A549 (cell line): Measurements from ENCODE around the gene SSR1.
"Not testable (repeated sequence)": the region's sequence is repeated elsewhere in the genome, so short reads cannot be mapped to it uniquely, and the experiment has no call there.

ENCODE experiments used
- POLR2A ChIP-seq: IDR thresholded peaks from 2 replicates; pipeline ENCODE4 v1.6.1; 2012; ENCODE audit warnings: mild to moderate bottlenecking, low read length
- SMC3 ChIP-seq: fragments of >200 bp; sonication (Bioruptor Twin); formaldehyde crosslinking; IDR thresholded peaks from 3 replicates; pipeline ENCODE4 v1.6.1; 2018; ENCODE audit warnings: inconsistent platforms
- TF ChIP-seq, protein P1 (sequence below): fragments of >200 bp; sonication (Bioruptor Twin); formaldehyde crosslinking; IDR thresholded peaks from 3 replicates; pipeline ENCODE4 v1.5.1; 2016

DNA sequence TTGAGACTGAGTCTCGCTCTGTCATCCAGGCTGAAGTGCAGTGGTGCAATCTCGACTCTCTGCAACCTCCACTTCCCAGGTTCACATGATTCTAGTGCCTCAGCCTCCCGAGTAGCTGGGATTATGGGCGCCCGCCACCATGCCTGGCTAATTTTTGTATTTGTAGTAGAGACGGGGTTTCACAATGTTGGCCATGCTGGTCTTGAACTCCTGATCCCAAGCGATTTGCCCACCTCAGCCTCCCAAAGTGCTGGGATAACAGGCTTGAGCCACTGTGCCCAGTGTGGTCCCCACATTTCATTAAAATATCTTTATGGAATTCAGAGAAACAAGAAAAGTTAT is 47.6 kb downstream of the SSR1 start:
- not testable (repeated sequence) for TF ChIP-seq SMC3, POLR2A
- TF ChIP-seq, protein P1, sequence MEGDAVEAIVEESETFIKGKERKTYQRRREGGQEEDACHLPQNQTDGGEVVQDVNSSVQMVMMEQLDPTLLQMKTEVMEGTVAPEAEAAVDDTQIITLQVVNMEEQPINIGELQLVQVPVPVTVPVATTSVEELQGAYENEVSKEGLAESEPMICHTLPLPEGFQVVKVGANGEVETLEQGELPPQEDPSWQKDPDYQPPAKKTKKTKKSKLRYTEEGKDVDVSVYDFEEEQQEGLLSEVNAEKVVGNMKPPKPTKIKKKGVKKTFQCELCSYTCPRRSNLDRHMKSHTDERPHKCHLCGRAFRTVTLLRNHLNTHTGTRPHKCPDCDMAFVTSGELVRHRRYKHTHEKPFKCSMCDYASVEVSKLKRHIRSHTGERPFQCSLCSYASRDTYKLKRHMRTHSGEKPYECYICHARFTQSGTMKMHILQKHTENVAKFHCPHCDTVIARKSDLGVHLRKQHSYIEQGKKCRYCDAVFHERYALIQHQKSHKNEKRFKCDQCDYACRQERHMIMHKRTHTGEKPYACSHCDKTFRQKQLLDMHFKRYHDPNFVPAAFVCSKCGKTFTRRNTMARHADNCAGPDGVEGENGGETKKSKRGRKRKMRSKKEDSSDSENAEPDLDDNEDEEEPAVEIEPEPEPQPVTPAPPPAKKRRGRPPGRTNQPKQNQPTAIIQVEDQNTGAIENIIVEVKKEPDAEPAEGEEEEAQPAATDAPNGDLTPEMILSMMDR = not testable (repeated sequence)
